ENCODE results near the gene IMMP2L.
"Not testable (repeated sequence)": the region's sequence is repeated elsewhere in the genome, so short reads cannot be mapped to it uniquely, and the experiment has no call there.

IMMP2L gene

GRCh38 chr7:110962826-110963225, 599.5 kb downstream of the IMMP2L start:
- no peak for DNase-seq

GRCh38 chr7:110962374-110962773, 599.9 kb downstream of the IMMP2L start:
- no peak for DNase-seq

- DNase-seq, result no peak
These were observed 601.5 kb downstream of the IMMP2L start for GRCh38 chr7:110960811-110961210.

- no peak for DNase-seq
These were observed 614.0 kb downstream of the IMMP2L start for GRCh38 chr7:110948280-110948679.

- no peak for DNase-seq
These were observed 614.9 kb downstream of the IMMP2L start for GRCh38 chr7:110947408-110947807.

- DNase-seq, result no peak
These were observed 617.2 kb downstream of the IMMP2L start for GRCh38 chr7:110944966-110945644.

GRCh38 chr7:110944448-110944847, 617.8 kb downstream of the IMMP2L start:
- no peak for DNase-seq

- DNase-seq, result no peak
These were observed 618.5 kb downstream of the IMMP2L start for GRCh38 chr7:110943701-110944345.

GRCh38 chr7:110941385-110941784, 620.9 kb downstream of the IMMP2L start:
- DNase-seq, result no peak

GRCh38 chr7:110940756-110941155, 621.5 kb downstream of the IMMP2L start:
- DNase-seq, result no peak

- DNase-seq, result no peak
These were observed 624.1 kb downstream of the IMMP2L start for GRCh38 chr7:110938165-110938564.

GRCh38 chr7:110936665-110937064, 625.6 kb downstream of the IMMP2L start:
- DNase-seq, result not testable (repeated sequence)

GRCh38 chr7:110929480-110930249, 632.6 kb downstream of the IMMP2L start:
- DNase-seq, result no peak

- no peak for DNase-seq
These were observed 639.4 kb downstream of the IMMP2L start for GRCh38 chr7:110922906-110923305.

GRCh38 chr7:110921595-110922151, 640.6 kb downstream of the IMMP2L start:
- DNase-seq, result no peak

- no peak for DNase-seq
These were observed 643.2 kb downstream of the IMMP2L start for GRCh38 chr7:110918949-110919548.

GRCh38 chr7:110914263-110914662, 648.0 kb downstream of the IMMP2L start:
- no peak for DNase-seq

GRCh38 chr7:110911632-110912031, 650.7 kb downstream of the IMMP2L start:
- DNase-seq, result no peak

- DNase-seq, result no peak
These were observed 653.2 kb downstream of the IMMP2L start for GRCh38 chr7:110909117-110909516.

GRCh38 chr7:110905773-110906566, 656.3 kb downstream of the IMMP2L start:
- no peak for DNase-seq

GRCh38 chr7:110898516-110898915, 663.8 kb downstream of the IMMP2L start:
- DNase-seq, result no peak

GRCh38 chr7:110897538-110897937, 664.8 kb downstream of the IMMP2L start:
- no peak for DNase-seq

All from inflammatory macrophage treated with lipopolysaccharide for 4 hours (primary cell).